K562 (cell line): Measurements from ENCODE around the gene SOBP. TPM values are rescaled to one million over a fixed set of nuclear protein-coding genes. Genes with fewer than 3 reads are reported as not detected.

ENCODE experiments used
- ZNF318 ChIP-seq, 2 experiments: fragments of 450-650 bp; IDR thresholded peaks; 2 replicates each; pipeline ENCODE4 v1.6.1; 2016; ENCODE audit warnings: mild to moderate bottlenecking in 2 of 2, borderline replicate concordance in 1 of 2, low read depth in 1 of 2, moderate library complexity in 1 of 2
- polyA plus RNA-seq, 8 experiments: library from polyadenylated mRNA; depleted of rRNA in 4 of 8; stranded (reverse) in 5 of 8; unstranded in 3 of 8; fragments of >200 nt; fragmentation: Nextera tagmentation in 2 of 8; fragmentation: Illumina TruSeq in 1 of 8; extraction: Ambion mirVana in 2 of 8; extraction: Trizol in 1 of 8; gene quantifications; 2 replicates each; pipeline versions ENCODE4 v1.2.1 to v1.2.3, GENCODE V29; 2011 to 2014; ENCODE audit warnings: inconsistent platforms in 1 of 8, missing spikeins in 1 of 8
- total RNA-seq, 7 experiments: library from RNA; depleted of rRNA in 6 of 7; stranded (reverse); fragments of >200 nt in 6 of 7; fragmentation: Illumina TruSeq in 2 of 7; extraction: Trizol in 2 of 7; gene quantifications; 2 replicates each; pipeline versions ENCODE4 v1.2.1 to v1.2.3, GENCODE V29; 2011 to 2021; ENCODE audit warnings: low replicate concordance in 1 of 7
- TF ChIP-seq, protein P1 (sequence below): conservative IDR thresholded peaks from 2 replicates; pipeline ENCODE4 v1.6.1; 2011; ENCODE audit warnings: low read depth, mild to moderate bottlenecking, low read length; ENCODE audit not compliant: control insufficient read depth

SOBP gene
- total and polyA plus RNA-seq, 9 of the 15 experiments (the other 6 are each of a cell fraction or from before 2014, with no cell fraction given), result 0.16 TPM; not detected in 8

DNA sequence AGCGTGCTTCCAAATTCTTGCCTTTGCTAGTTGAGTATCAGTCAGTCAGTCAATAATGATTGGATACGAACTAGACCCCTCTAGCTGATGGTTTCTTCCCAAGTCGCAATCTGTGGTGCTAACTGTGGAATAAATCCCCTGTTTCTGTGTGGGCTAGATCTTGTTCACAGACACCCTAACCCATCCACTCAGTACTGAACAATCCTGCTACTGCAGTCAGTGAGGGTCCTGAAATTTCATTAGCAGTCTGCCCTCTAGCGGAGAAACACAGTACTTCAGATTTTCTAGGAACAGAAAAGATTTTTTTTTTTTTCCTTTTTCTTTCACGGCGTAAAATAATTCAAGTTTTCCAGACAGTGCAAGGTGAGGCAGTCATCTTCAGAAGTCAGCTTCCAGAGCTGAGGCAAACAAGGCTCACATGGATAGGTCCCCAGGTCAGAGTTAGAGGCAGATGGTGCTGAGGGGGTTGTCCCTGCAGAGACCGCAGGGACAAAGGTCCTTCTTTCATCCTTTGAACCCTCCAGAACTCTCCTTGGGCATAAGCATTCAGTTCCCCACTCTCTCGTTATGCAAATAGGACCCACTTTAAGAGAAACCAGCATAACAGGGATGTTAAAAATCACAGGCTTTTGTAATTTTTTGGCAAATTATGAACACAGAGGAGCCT lies 214.6 kb downstream of the SOBP start (continued):
- TF ChIP-seq ZNF318 (IDR thresholded peaks at IDR 0.05; ENCODE audit: borderline replicate concordance in 1 of 2, low read depth in 1 of 2), result no peak
- TF ChIP-seq, protein P1, sequence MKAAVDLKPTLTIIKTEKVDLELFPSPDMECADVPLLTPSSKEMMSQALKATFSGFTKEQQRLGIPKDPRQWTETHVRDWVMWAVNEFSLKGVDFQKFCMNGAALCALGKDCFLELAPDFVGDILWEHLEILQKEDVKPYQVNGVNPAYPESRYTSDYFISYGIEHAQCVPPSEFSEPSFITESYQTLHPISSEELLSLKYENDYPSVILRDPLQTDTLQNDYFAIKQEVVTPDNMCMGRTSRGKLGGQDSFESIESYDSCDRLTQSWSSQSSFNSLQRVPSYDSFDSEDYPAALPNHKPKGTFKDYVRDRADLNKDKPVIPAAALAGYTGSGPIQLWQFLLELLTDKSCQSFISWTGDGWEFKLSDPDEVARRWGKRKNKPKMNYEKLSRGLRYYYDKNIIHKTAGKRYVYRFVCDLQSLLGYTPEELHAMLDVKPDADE, result no peak
